Activated CD8-positive, alpha-beta memory T cell treated with anti-CD3 and anti-CD28 coated beads, Interleukin-2, amount 50 U/mL, for 48 hours (primary cell): ENCODE data around the gene HTR2C.
"Not testable (repeated sequence)": the region's sequence is repeated elsewhere in the genome, so short reads cannot be mapped to it uniquely, and the experiment has no call there.

Experiments
- DNase-seq: peaks from one replicate; pipeline ENCODE4 v3.0.0-alpha.2; 2020

HTR2C gene

GRCh38 chrX:114583646-114584374, at the start of gene HTR2C:
TSS of gene HTR2C (plus strand) at chrX:114584086. CDS start at chrX:114726937, 142,851 bp downstream.
- DNase-seq: no peak

GRCh38 chrX:114580336-114580735, 3.5 kb upstream of the HTR2C start:
- DNase-seq: no peak

GRCh38 chrX:114581528-114582263, 2.2 kb upstream of the HTR2C start:
- DNase-seq: no peak

- no peak for DNase-seq
These were observed 1.6 kb upstream of the HTR2C start for GRCh38 chrX:114582264-114582632.

GRCh38 chrX:114582698-114583395, 1.0 kb upstream of the HTR2C start:
- no peak for DNase-seq

GRCh38 chrX:114584375-114584943, 573 bp downstream of the HTR2C start:
- DNase-seq: no peak

- no peak for DNase-seq
These were observed 1.3 kb downstream of the HTR2C start for GRCh38 chrX:114584983-114585842.

- no peak for DNase-seq
These were observed 7.2 kb downstream of the HTR2C start for GRCh38 chrX:114591121-114591520.

GRCh38 chrX:114599305-114599704, 15.4 kb downstream of the HTR2C start:
- DNase-seq: no peak

GRCh38 chrX:114599911-114600310, 16.0 kb downstream of the HTR2C start:
- no peak for DNase-seq

GRCh38 chrX:114606619-114607018, 22.7 kb downstream of the HTR2C start:
- DNase-seq: not testable (repeated sequence)

GRCh38 chrX:114611018-114611619, 27.2 kb downstream of the HTR2C start:
- DNase-seq: no peak

- DNase-seq: no peak
These were observed 31.9 kb downstream of the HTR2C start for GRCh38 chrX:114615765-114616164.

- no peak for DNase-seq
These were observed 36.0 kb downstream of the HTR2C start for GRCh38 chrX:114619874-114620273.

GRCh38 chrX:114626323-114626722, 42.4 kb downstream of the HTR2C start:
- DNase-seq: no peak

GRCh38 chrX:114635986-114636385, 52.1 kb downstream of the HTR2C start:
- DNase-seq: no peak

- DNase-seq: no peak
These were observed 66.5 kb downstream of the HTR2C start for GRCh38 chrX:114650351-114650750.

- DNase-seq: no peak
These were observed 91.5 kb downstream of the HTR2C start for GRCh38 chrX:114675365-114675764.

GRCh38 chrX:114700533-114700932, 116.6 kb downstream of the HTR2C start:
- DNase-seq: not testable (repeated sequence)

GRCh38 chrX:114709406-114709805, 125.5 kb downstream of the HTR2C start:
- DNase-seq: no peak

- DNase-seq: no peak
These were observed 126.7 kb downstream of the HTR2C start for GRCh38 chrX:114710571-114710970.

GRCh38 chrX:114712466-114712865, 128.6 kb downstream of the HTR2C start:
- no peak for DNase-seq
